ENCODE results near the gene MAP2K4. TPM values are rescaled to one million over a fixed set of nuclear protein-coding genes. Genes with fewer than 3 reads are reported as not detected.

The MAP2K4 gene
- total RNA-seq, 3 donors from 2014 or later: 27.0 to 47.5 (median 32.7) TPM

DNA sequence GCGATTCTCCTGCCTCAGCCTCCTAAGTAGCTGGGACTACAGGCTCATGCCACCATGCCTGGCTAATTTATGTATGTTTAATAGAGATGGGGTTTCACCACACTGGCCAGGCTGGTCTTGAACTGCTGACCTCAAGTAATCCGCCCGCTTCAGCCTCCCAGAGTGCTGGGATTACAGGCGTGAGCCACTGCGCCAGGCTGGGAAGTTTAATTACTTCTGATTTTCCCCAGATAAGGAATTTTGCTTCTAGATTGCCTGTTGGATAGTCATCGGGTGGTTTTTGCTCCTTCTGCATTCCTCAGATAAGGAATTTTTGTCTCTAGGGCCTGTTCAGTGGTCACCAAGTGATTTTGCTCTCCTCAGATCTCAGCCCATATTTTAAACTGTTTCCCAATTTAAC is 112.5 kb downstream of the MAP2K4 start:
- Histone ChIP-seq H3K4me1 (ENCODE audit: low read depth) (no peaks in the 10 kb centered on the region), H3K4me3 (no peak overlapping the region), H3K9me3 (no peaks in the 10 kb centered on the region), H3K36me3 (ENCODE audit: low read depth) (peaks cover 3% of the 10 kb centered on the region)
- intact Hi-C loops (cut with DNase I, micrococcal nuclease): no loop called here
- ATAC-seq (no peak), DNase-seq (no peak)
- TF ChIP-seq CTCF (IDR thresholded peaks at IDR 0.05): no peak

- intact Hi-C loops (cut with DNase I, micrococcal nuclease): no loop called here
- no peak for DNase-seq
- no peak for TF ChIP-seq CTCF (IDR thresholded peaks at IDR 0.05)
These were observed 113.4 kb downstream of the MAP2K4 start for GRCh38 chr17:12134101-12134500.

GRCh38 chr17:12134587-12134986 is 113.9 kb downstream of the MAP2K4 start:
- TF ChIP-seq CTCF (IDR thresholded peaks at IDR 0.05): no peak
- H3K9me3 ChIP-seq: no peaks in the 10 kb centered on the region
- intact Hi-C loops (cut with DNase I, micrococcal nuclease): no loop called here
- H3K4me3 ChIP-seq: no peak overlapping the region
- no peaks in the 10 kb centered on the region for H3K4me1 ChIP-seq (ENCODE audit: low read depth)
- DNase-seq (no peak), ATAC-seq (no peak)
- H3K36me3 ChIP-seq (ENCODE audit: low read depth): peaks cover 1% of the 10 kb centered on the region

More at GRCh38 chr17:12134101-12134500, 113.4 kb downstream of the MAP2K4 start:
- no peaks in the 10 kb centered on the region for H3K4me1 ChIP-seq (ENCODE audit: low read depth)
- no peaks in the 10 kb centered on the region for H3K9me3 ChIP-seq
- H3K4me3 ChIP-seq: no peak overlapping the region
- no peak for ATAC-seq
- peaks cover 3% of the 10 kb centered on the region for H3K36me3 ChIP-seq (ENCODE audit: low read depth)

- Histone ChIP-seq H3K4me3 (no peak overlapping the region), H3K36me3 (ENCODE audit: low read depth) (no peaks in the 10 kb centered on the region), H3K9me3 (no peaks in the 10 kb centered on the region), H3K4me1 (ENCODE audit: low read depth) (no peaks in the 10 kb centered on the region)
- TF ChIP-seq CTCF (IDR thresholded peaks at IDR 0.05): no peak
- intact Hi-C loops (cut with DNase I, micrococcal nuclease): no loop called here
- DNase-seq: no peak
- ATAC-seq: no peak
These were observed 115.6 kb downstream of the MAP2K4 start for GRCh38 chr17:12136243-12136642.

DNA sequence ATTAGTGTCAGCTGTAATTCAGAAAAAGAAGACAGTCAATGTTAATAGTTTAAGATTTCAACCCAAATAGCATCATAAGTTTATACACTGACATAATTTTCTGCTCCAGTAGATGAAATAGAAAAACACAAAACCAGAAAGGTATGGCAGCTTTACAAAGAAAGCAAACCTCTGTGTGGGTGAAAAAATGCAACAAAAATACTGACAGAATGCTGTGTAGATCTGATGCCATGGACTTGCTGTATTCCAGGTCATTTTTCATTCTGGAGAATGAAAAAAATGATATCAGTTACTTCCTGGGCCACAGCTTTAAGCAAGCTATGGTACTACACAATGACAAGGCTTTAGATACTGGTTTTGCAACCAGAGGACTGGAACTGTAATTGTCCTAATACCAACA is 116.0 kb downstream of the MAP2K4 start:
- H3K4me1 ChIP-seq (ENCODE audit: low read depth): no peaks in the 10 kb centered on the region
- ATAC-seq (no peak), DNase-seq (no peak)
- H3K9me3 ChIP-seq: no peaks in the 10 kb centered on the region
- intact Hi-C loops (cut with DNase I, micrococcal nuclease): no loop called here
- H3K36me3 ChIP-seq (ENCODE audit: low read depth): no peaks in the 10 kb centered on the region
- TF ChIP-seq CTCF (IDR thresholded peaks at IDR 0.05): no peak
- no peak overlapping the region for H3K4me3 ChIP-seq

DNA sequence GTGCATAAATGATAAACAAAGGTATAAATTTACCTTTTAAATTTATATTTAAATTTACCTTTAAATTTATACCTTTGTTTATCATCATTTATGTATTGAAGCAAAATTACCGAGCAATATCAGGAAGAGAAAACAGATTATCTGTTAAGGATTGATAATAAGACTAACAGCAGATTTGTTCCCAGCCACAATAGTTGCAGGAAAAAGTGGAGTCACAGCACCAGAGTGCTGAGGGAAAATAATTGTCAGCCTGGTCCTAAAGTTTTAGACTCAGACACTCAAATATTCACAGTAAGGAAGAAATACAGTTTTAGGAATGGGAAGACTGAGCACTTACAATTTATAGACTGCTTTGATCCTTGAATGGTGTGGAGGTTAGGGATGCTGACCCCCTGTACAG is 117.2 kb downstream of the MAP2K4 start:
- no peak for TF ChIP-seq CTCF (IDR thresholded peaks at IDR 0.05)
- DNase-seq: no peak
- H3K36me3 ChIP-seq (ENCODE audit: low read depth): no peaks in the 10 kb centered on the region
- H3K4me1 ChIP-seq (ENCODE audit: low read depth): no peaks in the 10 kb centered on the region
- ATAC-seq: no peak
- intact Hi-C loops (cut with DNase I, micrococcal nuclease): no loop called here
- H3K4me3 ChIP-seq: no peak overlapping the region
- no peaks in the 10 kb centered on the region for H3K9me3 ChIP-seq

All from mucosa of descending colon (tissue), 3 donors.